Epidermal melanocyte (primary cell): ENCODE measurements around the gene TMEM131.

Experiments
- DNase-seq: peaks from one replicate; pipeline ENCODE4 v3.0.0; 2011; ENCODE audit warnings: low spot score; ENCODE audit not compliant: insufficient read length

The TMEM131 gene

GRCh38 chr2:97724946-97725688 is 270.6 kb downstream of the TMEM131 start:
- DNase-seq = no peak

GRCh38 chr2:97724501-97724900 is 271.2 kb downstream of the TMEM131 start:
- no peak for DNase-seq

GRCh38 chr2:97724073-97724410 is 271.7 kb downstream of the TMEM131 start:
- DNase-seq = no peak

GRCh38 chr2:97723156-97724072 is 272.3 kb downstream of the TMEM131 start:
- DNase-seq = no peak

GRCh38 chr2:97722227-97722626 is 273.5 kb downstream of the TMEM131 start:
- DNase-seq = no peak

- DNase-seq = no peak
Measured at GRCh38 chr2:97720746-97721145, 275.0 kb downstream of the TMEM131 start.

GRCh38 chr2:97719362-97720155 is 276.2 kb downstream of the TMEM131 start:
- DNase-seq = no peak

- no peak for DNase-seq
Measured at GRCh38 chr2:97718942-97719341, 276.8 kb downstream of the TMEM131 start.

- DNase-seq = no peak
Measured at GRCh38 chr2:97718051-97718882, 277.5 kb downstream of the TMEM131 start.

GRCh38 chr2:97717613-97717995 is 278.1 kb downstream of the TMEM131 start:
- DNase-seq = no peak

GRCh38 chr2:97716695-97717612 is 278.8 kb downstream of the TMEM131 start:
- DNase-seq = no peak

GRCh38 chr2:97715951-97716694 is 279.6 kb downstream of the TMEM131 start:
- DNase-seq = no peak

GRCh38 chr2:97714950-97715652 is 280.6 kb downstream of the TMEM131 start:
- DNase-seq = no peak

GRCh38 chr2:97714084-97714949 is 281.4 kb downstream of the TMEM131 start:
- DNase-seq = no peak

GRCh38 chr2:97713296-97714083 is 282.3 kb downstream of the TMEM131 start, which contains the start of gene ZAP70:
Gene ZAP70 (plus strand): TSS chr2:97713576. CDS start chr2:97724037, 10,461 bp downstream.
- DNase-seq = no peak

GRCh38 chr2:97712693-97713295 is 283.0 kb downstream of the TMEM131 start:
- no peak for DNase-seq
